Brain microvascular endothelial cell (primary cell): ENCODE measurements around the gene ETS1.

Experiments used
- DNase-seq: peaks from one replicate; pipeline ENCODE4 v3.0.0-alpha.2; 2020
- H3K27ac ChIP-seq: fragments of 250-450 bp; sonication (Bioruptor Pico); 2 replicates; pipeline ENCODE4 v1.5.1; 2020; ENCODE audit warnings: mild to moderate bottlenecking, moderate library complexity
- H3K27me3 ChIP-seq: fragments of 250-450 bp; sonication (Bioruptor Pico); replicated peaks from 2 replicates; pipeline ENCODE4 v1.5.1; 2020; ENCODE audit warnings: mild to moderate bottlenecking
- H3K36me3 ChIP-seq: fragments of 250-450 bp; sonication (Bioruptor Pico); replicated peaks from 2 replicates; pipeline ENCODE4 v1.5.1; 2020; ENCODE audit warnings: mild to moderate bottlenecking
- H3K4me3 ChIP-seq: 2 replicates; pipeline ENCODE4 v1.5.1; 2011; ENCODE audit warnings: low read depth, mild to moderate bottlenecking, control low read depth, low read length, moderate library complexity
- CTCF ChIP-seq: IDR thresholded peaks from 2 replicates; pipeline ENCODE4 v1.5.1; 2011; ENCODE audit warnings: low read depth, mild to moderate bottlenecking, moderate library complexity, low read length, control low read depth, inconsistent platforms; ENCODE audit errors: missing control alignments
- in situ Hi-C: cut with HindIII; loops from 2 replicates; pipeline ENCODE4 v1.10.0; 2017; ENCODE audit warnings: low sequenced_read_pairs, low pct_ligation_motif_present

The ETS1 gene

GRCh38 chr11:128417607-128418324 is 169.6 kb downstream of the ETS1 start:
- TF ChIP-seq CTCF, result no peak
- H3K27ac ChIP-seq, result peak overlapping the region; percentile 56
- H3K27me3 ChIP-seq, result no peaks in the 10 kb centered on the region

GRCh38 chr11:128416976-128417375 is 170.4 kb downstream of the ETS1 start:
- no peak for DNase-seq
- in situ Hi-C loops, result no loop called here
- Histone ChIP-seq H3K36me3 (no peaks in the 10 kb centered on the region), H3K27me3 (no peaks in the 10 kb centered on the region), H3K4me3 (no peak overlapping the region), H3K27ac (peak overlapping the region; percentile 56)
- TF ChIP-seq CTCF, result no peak

More at GRCh38 chr11:128417607-128418324, 169.6 kb downstream of the ETS1 start:
- H3K36me3 ChIP-seq, result no peaks in the 10 kb centered on the region
- no peak overlapping the region for H3K4me3 ChIP-seq
- in situ Hi-C loops, result no loop called here
- peak; percentile 81 for DNase-seq

GRCh38 chr11:128415539-128415938 is 171.8 kb downstream of the ETS1 start:
- TF ChIP-seq CTCF, result no peak
- Histone ChIP-seq H3K27ac (no peak overlapping the region), H3K4me3 (no peak overlapping the region), H3K27me3 (no peaks in the 10 kb centered on the region), H3K36me3 (no peaks in the 10 kb centered on the region)
- DNase-seq, result peak; percentile 60
- in situ Hi-C loops, result no loop called here

- no peak overlapping the region for H3K4me3 ChIP-seq
- no peak for TF ChIP-seq CTCF
- no peak for DNase-seq
- no peak overlapping the region for H3K27ac ChIP-seq
- H3K27me3 ChIP-seq, result no peaks in the 10 kb centered on the region
- in situ Hi-C loops, result no loop called here
- no peaks in the 10 kb centered on the region for H3K36me3 ChIP-seq
Measured at GRCh38 chr11:128412847-128413791, 174.2 kb downstream of the ETS1 start.

GRCh38 chr11:128411812-128412211 is 175.5 kb downstream of the ETS1 start:
- in situ Hi-C loops, result no loop called here
- H3K27ac ChIP-seq, result no peak overlapping the region
- H3K4me3 ChIP-seq, result no peak overlapping the region
- DNase-seq, result no peak
- TF ChIP-seq CTCF, result no peak
- no peaks in the 10 kb centered on the region for H3K27me3 ChIP-seq
- H3K36me3 ChIP-seq, result no peaks in the 10 kb centered on the region
